T-helper 2 cell treated with Interferon-gamma antibody and Interleukin-4, amounts not matched to agents 5 μg/mL and 100 μg/mL, for 36 hours (primary cell): ENCODE results near the gene APOBEC3G.

ENCODE experiments used
- DNase-seq: peaks from one replicate; pipeline ENCODE4 v3.0.0; 2021; ENCODE audit warnings: low spot score
- H3K27ac Mint-ChIP-seq: one replicate; pipeline ENCODE4 v1.8.0; 2021; ENCODE audit warnings: mild to moderate bottlenecking, mixed read lengths
- H3K27me3 Mint-ChIP-seq: one replicate; pipeline ENCODE4 v1.8.0; 2021; ENCODE audit warnings: low read depth, mixed read lengths
- H3K36me3 Mint-ChIP-seq: one replicate; pipeline ENCODE4 v1.8.0; 2021; ENCODE audit warnings: low read depth, mixed read lengths
- H3K4me1 Mint-ChIP-seq: one replicate; pipeline ENCODE4 v1.8.0; 2021; ENCODE audit warnings: low read depth, mixed read lengths
- H3K4me3 Mint-ChIP-seq: one replicate; pipeline ENCODE4 v1.8.0; 2022; ENCODE audit warnings: mild to moderate bottlenecking, moderate library complexity, mixed read lengths
- H3K9me3 Mint-ChIP-seq: one replicate; pipeline ENCODE4 v1.8.0; 2021; ENCODE audit warnings: mixed read lengths

APOBEC3G gene

DNA sequence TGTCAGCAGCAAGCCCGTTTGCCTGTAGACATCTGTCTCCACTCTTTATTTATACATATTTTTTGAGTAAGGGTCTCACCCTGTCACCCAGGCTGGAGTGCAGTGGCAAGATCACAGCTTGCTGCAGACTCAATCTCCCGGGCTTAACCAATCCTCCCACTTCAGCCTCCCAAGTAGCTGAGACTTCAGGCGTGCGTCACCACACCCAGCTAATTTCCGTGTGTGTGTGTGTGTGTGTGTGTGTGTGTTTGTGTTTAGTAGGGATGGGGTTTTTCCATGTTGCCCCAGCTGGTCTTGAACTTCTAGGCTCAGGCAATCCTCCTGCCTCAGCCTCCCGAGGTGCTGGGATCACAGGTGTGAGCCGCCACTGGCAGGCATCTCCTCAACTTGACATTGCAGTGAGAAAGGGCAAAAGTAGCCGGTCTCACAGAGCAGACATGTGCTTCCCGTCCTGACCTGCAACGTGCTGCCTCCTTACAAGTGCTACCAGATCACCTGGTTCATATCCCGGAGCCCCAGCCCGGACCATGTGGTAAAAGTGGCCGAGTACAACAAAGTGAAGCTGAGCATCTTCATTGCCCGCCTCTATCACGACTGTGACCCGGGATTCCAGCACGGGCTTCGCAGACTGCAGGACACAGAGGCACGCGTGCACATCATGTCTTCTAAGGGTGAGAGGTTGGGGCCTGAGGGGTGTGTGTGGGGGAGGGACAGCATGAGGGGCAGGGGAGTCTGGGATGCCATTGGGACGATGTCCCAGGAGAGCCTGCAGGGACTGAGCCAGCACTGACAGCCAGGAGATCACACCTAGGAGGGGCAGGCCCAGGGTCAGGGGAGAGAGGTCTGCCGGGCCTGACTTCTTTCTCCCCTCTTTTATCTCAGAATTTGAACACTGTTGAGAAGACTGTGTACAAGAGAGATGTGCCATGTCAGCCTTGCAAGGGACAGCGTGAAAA, 14.3 kb downstream of the APOBEC3G start:
- peaks cover 81% of the 10 kb centered on the region for H3K4me1 Mint-ChIP-seq
- H3K36me3 Mint-ChIP-seq = peaks cover 10% of the 10 kb centered on the region
- H3K4me3 Mint-ChIP-seq = peak overlapping the region; percentile 81
- H3K27ac Mint-ChIP-seq = peak overlapping the region; percentile 97
- H3K27me3 Mint-ChIP-seq = no peaks in the 10 kb centered on the region
- H3K9me3 Mint-ChIP-seq = no peaks in the 10 kb centered on the region
- no peak for DNase-seq

DNA sequence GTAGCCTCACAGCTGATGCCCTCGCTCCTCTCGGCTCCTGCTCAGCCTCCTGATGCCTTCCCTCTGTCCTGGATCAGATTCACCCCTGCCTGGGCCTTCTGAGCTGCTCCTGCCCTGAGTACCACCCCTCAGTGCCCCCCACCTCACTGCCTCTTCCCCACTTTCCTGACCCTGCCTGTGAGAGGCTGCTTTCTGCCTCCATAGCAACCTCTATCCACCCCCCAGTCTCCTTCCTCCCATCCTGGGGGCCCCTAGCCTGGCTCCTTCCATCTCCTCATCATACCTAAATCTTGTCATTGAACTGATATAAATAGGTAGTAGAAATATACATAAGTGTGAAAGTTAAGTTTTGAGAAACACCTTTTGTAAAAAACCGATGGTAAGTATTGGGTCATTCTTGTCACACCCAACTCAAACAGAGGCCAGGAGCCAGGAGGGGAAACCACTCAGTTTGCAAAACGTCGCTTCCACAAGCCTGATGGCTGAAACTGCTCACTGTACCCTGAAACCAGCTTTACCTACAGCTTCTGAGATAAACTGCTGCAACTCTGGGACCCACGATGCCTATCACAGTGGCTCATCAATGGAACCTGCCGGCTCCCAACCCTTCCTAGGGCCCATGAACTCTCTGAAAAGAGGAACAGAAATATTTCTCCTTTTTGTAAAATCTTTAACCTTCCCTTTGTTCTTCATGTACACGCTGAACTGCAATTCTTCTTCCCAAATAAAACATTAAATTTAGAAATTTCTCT, 15.2 kb downstream of the APOBEC3G start:
- Mint-ChIP-seq H3K9me3 (no peaks in the 10 kb centered on the region), H3K4me3 (peak overlapping the region; percentile 81), H3K4me1 (peaks cover 82% of the 10 kb centered on the region), H3K36me3 (peaks cover 6% of the 10 kb centered on the region), H3K27ac (peak overlapping the region; percentile 97), H3K27me3 (no peaks in the 10 kb centered on the region)
- peak; percentile 27 for DNase-seq

DNA sequence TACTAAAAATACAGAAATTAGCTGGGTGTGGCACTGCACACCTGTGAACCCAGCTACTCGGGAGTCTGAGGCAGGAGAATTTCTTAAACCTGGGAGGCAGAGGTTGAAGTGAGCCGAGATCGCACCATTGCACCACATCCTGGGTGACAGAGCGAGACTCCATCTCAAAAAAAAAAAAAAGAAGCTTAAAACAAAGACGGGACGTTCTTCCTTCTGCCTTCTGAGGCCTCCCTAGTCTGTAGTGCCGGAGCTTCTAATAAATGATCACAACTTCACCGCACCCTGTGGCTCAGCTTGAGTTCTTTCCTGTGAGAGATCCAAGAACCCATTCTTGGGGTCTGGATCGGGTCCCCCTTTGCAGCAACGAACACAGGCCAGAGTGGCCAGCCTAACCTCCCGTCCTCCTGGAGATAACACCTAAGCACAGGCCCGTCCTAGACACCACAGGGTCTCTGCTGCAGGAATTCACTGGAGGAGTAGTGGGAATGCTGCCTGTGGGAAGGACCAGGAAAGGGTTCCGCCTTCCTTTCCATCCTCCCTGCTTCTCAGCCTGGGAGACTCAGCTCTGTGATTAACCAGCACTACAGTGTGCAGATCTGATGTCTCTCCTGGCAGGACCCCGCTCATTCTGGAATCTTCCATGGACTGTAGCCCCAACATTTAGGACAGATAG, 17.8 kb downstream of the APOBEC3G start:
- H3K27me3 Mint-ChIP-seq = no peaks in the 10 kb centered on the region
- DNase-seq = no peak
- H3K4me3 Mint-ChIP-seq = peak overlapping the region; percentile 27

DNA sequence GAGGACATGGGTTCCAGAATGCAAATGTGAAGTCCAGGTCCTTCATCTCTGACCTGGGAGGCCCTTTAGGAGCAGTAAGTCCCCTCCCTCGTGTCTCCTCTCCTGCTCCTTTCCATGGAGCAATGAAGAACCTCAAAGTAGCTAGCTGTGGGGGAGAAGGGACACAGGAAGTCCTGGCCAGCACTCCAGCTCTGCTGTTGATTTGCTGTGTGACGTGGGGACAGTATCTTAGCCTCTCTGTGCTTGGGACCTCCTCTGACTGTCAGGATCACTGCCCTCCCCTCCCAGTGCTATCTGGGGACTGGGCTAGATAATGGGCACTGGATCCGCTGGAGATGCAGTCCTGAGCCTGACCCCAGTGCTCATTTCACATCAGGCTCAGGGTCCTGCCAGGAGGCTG, 18.9 kb downstream of the APOBEC3G start:
- Mint-ChIP-seq H3K4me3 (peak overlapping the region; percentile 8), H3K36me3 (peaks cover 7% of the 10 kb centered on the region), H3K4me1 (peaks cover 80% of the 10 kb centered on the region), H3K27me3 (no peaks in the 10 kb centered on the region), H3K27ac (peak overlapping the region; percentile 81), H3K9me3 (no peaks in the 10 kb centered on the region)
- DNase-seq = no peak

More for the DNA sequence above, 17.8 kb downstream of the APOBEC3G start:
- peaks cover 7% of the 10 kb centered on the region for H3K36me3 Mint-ChIP-seq
- no peaks in the 10 kb centered on the region for H3K9me3 Mint-ChIP-seq
- H3K27ac Mint-ChIP-seq = peak overlapping the region; percentile 81
- H3K4me1 Mint-ChIP-seq = peaks cover 86% of the 10 kb centered on the region

DNA sequence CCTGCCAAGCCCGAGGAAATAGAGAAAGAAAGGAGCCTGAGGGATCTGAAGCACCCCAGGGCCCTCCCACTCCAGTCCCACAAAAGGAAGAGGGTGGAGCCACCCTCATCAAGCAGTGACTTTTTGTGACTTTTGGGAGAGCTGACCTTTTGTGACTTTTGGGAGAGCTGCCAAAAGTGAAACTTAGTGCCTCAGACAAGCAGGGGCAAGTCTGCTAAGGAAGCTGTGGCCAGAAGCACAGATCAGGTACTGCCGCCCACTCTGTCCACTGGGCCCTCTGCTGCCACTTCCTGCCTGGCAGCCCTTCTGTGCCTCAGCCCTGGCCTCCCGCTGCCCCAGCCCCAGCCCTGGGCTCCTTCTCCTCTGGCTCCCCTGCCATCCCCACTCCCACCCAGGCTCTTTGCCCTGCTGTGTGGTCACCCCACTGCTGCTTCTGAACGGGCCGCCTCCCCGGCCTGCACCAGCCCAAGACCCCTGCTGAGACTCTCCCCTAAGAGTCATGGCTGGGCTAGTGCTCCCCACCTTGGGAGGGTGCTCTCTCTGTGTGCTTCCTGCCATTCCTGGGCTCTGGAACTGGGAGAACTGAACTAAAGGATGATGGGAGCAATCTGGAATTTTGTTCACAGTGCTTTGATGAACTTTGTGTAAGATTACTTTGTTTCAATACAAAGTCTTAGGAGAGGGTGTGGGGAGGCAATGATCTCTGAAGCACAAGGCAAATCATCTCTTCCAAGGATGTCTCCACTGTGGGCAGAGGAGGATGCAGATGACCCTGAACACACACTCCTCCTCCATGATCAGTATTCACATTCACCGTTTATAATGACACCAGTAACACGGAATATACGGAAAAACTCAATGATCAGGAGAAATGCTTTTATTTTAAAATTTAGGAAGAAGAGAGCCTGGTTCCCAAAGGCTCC, 20.3 kb downstream of the APOBEC3G start, which contains the start of gene APOBEC3H:
Gene APOBEC3H, plus strand, starts transcription at position 147 of the 923 bp plus-strand sequence. CDS start 3,035 bp downstream, outside the sequence.
- H3K4me1 Mint-ChIP-seq = peaks cover 66% of the 10 kb centered on the region
- H3K27ac Mint-ChIP-seq = peak within 1 kb of the TSS; percentile 90
- DNase-seq = peak; percentile 60

DNA sequence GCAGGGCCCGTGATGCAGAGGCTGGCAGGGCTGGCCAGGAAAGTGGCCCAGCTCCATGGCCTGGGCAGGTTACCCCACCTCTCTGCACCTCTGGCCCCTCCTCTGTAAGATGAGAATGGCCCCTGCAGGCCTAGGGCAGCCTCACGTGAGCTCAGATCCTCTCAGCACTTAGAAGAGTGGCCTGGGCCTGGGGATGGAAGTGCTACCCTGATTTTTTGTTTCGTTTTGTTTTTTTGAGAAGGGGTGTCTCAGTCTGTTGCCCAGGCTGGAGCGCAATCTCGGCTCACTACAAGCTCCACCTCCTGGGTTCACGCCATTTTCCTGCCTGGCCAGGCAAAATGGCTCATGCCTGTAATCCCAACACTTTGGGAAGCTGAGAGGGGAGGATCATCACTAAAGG, 21.0 kb downstream of the APOBEC3G start:
- Mint-ChIP-seq H3K4me1 (peaks cover 59% of the 10 kb centered on the region), H3K36me3 (peaks cover 3% of the 10 kb centered on the region), H3K9me3 (no peaks in the 10 kb centered on the region), H3K27me3 (no peaks in the 10 kb centered on the region), H3K27ac (peak overlapping the region; percentile 90), H3K4me3 (peak overlapping the region; percentile 89)
- DNase-seq = no peak

More for the DNA sequence above, 20.3 kb downstream of the APOBEC3G start, which contains the start of gene APOBEC3H:
- Mint-ChIP-seq H3K36me3 (peaks cover 4% of the 10 kb centered on the region), H3K4me3 (peak within 1 kb of the TSS; percentile 89), H3K27me3 (no peaks in the 10 kb centered on the region), H3K9me3 (no peaks in the 10 kb centered on the region)

DNA sequence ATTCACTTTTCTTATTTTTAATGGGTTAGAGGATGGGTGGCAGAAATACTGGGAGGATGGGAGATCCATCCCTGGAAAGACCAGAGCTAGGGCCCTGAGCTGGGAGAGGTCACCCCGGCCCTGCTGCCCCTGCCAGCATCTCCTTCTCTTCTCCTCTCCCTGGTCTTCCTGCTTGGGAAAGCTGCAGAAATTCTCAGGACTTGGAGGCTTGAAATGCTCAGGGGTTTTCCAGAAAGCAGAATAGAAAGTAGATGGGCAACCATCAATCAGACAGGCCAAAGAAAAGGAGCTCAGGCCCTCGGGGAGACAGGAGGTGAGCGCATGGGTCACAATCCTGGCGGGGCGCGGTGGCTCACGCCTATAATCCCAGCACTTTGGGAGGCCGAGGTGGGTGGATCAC, 21.5 kb downstream of the APOBEC3G start:
- Mint-ChIP-seq H3K9me3 (no peaks in the 10 kb centered on the region), H3K27me3 (no peaks in the 10 kb centered on the region), H3K27ac (peak overlapping the region; percentile 79), H3K4me1 (peaks cover 59% of the 10 kb centered on the region), H3K36me3 (peaks cover 3% of the 10 kb centered on the region), H3K4me3 (peak overlapping the region; percentile 49)
- DNase-seq = no peak

DNA sequence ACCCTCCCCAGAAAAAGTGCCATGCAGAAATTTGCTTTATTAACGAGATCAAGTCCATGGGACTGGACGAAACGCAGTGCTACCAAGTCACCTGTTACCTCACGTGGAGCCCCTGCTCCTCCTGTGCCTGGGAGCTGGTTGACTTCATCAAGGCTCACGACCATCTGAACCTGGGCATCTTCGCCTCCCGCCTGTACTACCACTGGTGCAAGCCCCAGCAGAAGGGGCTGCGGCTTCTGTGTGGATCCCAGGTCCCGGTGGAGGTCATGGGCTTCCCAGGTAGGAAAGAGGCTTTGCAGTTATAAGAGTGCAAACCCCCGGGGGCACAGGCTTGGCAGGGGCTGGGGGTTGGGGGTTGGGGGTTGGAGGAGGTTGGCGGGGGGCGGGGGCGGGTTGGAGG, 24.2 kb downstream of the APOBEC3G start:
- H3K4me3 Mint-ChIP-seq = no peak overlapping the region
- H3K36me3 Mint-ChIP-seq = peaks cover 3% of the 10 kb centered on the region
- peaks cover 38% of the 10 kb centered on the region for H3K4me1 Mint-ChIP-seq
- H3K9me3 Mint-ChIP-seq = no peaks in the 10 kb centered on the region
- DNase-seq = no peak
- no peaks in the 10 kb centered on the region for H3K27me3 Mint-ChIP-seq
- no peak overlapping the region for H3K27ac Mint-ChIP-seq

DNA sequence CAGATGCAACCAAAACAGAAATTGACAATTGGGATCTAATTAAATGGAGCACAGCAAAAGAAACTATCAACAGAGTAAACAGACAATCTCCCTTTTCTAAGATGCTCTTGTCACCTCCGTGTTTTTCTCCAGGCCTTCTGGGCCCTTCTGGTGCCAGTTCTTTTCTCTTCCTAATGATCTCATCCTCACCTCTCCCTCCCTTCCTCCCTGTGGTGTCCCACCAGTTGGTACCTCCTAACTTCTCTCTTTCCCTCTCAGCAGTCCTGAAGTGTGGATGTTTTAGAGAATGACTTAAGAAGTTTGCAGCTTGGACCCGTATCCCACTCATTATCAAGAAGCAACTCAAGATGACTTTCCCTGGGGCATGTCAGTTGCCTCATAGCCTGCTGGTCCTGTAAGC, 26.4 kb downstream of the APOBEC3G start:
- peaks cover 21% of the 10 kb centered on the region for H3K4me1 Mint-ChIP-seq
- no peak overlapping the region for H3K27ac Mint-ChIP-seq
- DNase-seq = no peak

DNA sequence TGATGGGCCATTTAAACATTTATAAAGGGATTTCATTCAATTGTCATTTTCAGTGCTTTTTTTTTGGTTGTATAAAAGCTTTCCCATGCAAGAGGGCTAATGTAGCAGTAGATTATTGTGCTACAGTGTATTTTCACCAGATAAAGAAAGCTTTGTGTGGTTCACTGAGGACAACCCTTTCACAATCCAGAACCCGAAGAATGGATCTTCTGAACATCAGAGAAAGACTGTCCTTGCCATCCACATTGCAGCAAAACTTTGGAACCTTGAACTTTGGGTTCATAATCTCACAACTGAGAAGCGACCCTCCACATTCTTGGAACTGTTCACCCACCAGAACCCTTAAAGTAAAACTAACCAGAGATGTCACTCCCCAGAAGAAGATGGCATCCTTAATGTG, 29.3 kb downstream of the APOBEC3G start:
- H3K27me3 Mint-ChIP-seq = no peaks in the 10 kb centered on the region
- no peaks in the 10 kb centered on the region for H3K9me3 Mint-ChIP-seq
- peaks cover 8% of the 10 kb centered on the region for H3K4me1 Mint-ChIP-seq
- no peak overlapping the region for H3K4me3 Mint-ChIP-seq
- H3K27ac Mint-ChIP-seq = no peak overlapping the region
- DNase-seq = no peak
- H3K36me3 Mint-ChIP-seq = no peaks in the 10 kb centered on the region

More for the DNA sequence above, 26.4 kb downstream of the APOBEC3G start:
- H3K4me3 Mint-ChIP-seq = no peak overlapping the region
- H3K9me3 Mint-ChIP-seq = no peaks in the 10 kb centered on the region
- H3K27me3 Mint-ChIP-seq = no peaks in the 10 kb centered on the region
- no peaks in the 10 kb centered on the region for H3K36me3 Mint-ChIP-seq

DNA sequence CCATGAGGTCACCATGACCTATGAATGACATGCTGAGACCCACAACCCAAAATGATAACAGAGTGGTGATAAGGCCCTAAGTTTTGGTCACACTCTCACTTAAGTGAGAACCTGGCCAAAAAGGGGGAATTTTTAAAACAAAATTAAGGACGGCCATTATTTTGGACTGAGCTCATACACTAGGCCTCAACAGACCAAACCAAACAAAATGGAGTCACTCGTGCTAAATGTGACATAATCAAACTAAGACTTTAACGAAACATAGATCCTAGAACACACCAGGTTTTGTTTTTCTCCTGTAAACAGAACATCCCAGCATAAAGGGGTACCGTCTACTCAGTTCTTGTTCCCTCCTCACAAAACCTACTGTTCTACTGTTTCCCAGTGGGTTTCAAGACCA, 31.4 kb downstream of the APOBEC3G start:
- H3K36me3 Mint-ChIP-seq = no peaks in the 10 kb centered on the region
- peaks cover 10% of the 10 kb centered on the region for H3K4me1 Mint-ChIP-seq
- no peak overlapping the region for H3K27ac Mint-ChIP-seq
- no peaks in the 10 kb centered on the region for H3K9me3 Mint-ChIP-seq
- no peak for DNase-seq
- H3K27me3 Mint-ChIP-seq = no peaks in the 10 kb centered on the region
- H3K4me3 Mint-ChIP-seq = no peak overlapping the region

DNA sequence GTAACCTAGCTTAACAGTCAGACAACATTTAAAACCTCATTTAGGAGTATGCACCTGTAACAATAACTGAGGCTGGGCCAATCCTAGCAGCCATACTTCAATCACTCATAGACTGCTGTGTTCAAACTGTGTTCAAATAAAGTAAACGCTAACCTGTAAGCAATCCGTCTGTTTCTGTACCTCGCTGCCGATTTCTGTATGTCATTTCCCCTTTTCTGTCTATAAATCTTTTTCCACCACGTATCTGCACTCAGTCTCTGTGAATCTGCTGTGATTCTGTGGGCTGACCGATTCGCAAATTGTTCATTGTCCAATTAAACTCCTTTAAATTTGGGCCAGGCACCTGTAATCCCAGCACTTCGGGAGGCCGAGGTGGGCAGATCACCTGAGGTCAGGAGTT, 32.3 kb downstream of the APOBEC3G start:
- no peak overlapping the region for H3K27ac Mint-ChIP-seq
- H3K9me3 Mint-ChIP-seq = no peaks in the 10 kb centered on the region
- H3K4me1 Mint-ChIP-seq = peaks cover 13% of the 10 kb centered on the region
- H3K4me3 Mint-ChIP-seq = no peak overlapping the region
- H3K36me3 Mint-ChIP-seq = no peaks in the 10 kb centered on the region
- H3K27me3 Mint-ChIP-seq = no peaks in the 10 kb centered on the region
- no peak for DNase-seq
